Measurements from ENCODE around the gene KPNA1. TPM values are rescaled to one million over a fixed set of nuclear protein-coding genes. Genes with fewer than 3 reads are reported as not detected.

KPNA1 gene
- total RNA-seq, 1 donor from 2014 or later = 22.4 TPM

DNA sequence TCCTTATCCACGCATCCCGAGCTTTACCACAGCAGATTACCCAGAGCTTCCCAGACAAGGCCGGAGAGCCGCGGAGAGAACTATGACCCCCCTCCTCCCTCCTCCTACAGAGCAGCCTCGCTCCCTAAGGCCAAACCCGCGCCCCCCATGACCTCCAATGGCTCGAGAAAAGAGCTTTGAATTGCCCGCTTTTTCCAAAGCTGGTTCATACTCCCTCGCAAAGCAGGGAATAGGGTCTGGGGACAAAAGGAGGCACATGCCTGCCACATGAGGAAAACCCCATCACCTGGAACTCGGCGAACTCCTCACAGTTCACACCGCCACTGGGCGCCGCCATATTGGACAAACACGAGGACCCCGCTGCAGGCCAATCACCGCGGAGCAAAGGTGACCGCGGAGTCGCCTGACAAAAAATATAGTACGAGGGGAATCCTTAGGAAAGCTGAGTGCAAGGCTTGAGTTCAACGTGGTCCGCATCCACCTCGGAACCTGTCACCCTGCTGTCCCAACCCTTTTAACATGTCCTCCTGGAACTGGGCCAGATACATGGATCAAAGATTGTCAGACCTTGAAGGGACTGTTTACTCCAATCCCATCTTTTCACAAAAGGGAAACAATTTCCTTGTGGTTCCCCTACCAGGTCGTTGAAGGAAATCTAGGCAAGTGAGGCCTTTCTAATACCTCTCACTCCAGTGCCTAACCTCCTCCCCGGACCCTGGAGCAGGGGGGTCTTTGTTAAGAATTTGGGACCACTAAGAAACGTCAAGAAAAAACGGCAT is 131.7 kb downstream of the KPNA1 start, which contains the start of gene MIX23:
Gene MIX23, minus strand, starts transcription at position 344 of the 779 bp plus-strand sequence. Its CDS starts 7 bp downstream, at position 337.
- peaks cover 4 to 18% (median 6%) of the 10 kb centered on the region in 3 donors for H3K4me1 ChIP-seq (ENCODE audit: control insufficient read depth in 3 of 3, insufficient read depth in 3 of 3, low read length in 3 of 3)

DNA sequence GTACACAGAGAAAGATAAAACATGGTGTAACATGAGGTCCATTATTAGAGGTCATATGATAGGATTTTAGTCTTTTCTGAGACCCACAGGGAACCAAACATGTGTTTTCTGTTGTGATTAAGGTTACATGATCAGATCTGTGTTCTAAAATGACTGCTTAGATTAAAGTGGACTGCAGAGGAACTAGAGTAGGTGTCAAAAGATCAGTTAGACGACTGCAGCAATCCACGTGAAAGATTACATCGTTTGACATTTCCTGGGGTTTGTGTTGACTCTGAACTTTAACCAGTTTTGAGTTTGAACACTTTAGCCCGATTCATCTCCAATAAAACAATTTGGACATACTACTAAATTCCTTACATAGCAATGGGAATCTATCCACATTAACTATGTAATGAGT is 136.8 kb downstream of the KPNA1 start:
- no peaks in the 10 kb centered on the region for H3K36me3 ChIP-seq (ENCODE audit: control insufficient read depth in 3 of 3, insufficient read depth in 3 of 3, low read length in 3 of 3)
- H3K9me3 ChIP-seq (ENCODE audit: control insufficient read depth in 3 of 3, low read length in 3 of 3) = no peaks in the 10 kb centered on the region
- H3K27me3 ChIP-seq (ENCODE audit: control insufficient read depth in 3 of 3, insufficient read depth in 3 of 3, low read length in 3 of 3) = no peaks in the 10 kb centered on the region
- peaks cover 3 to 9% (median 4%) of the 10 kb centered on the region in 3 donors for H3K4me1 ChIP-seq (ENCODE audit: control insufficient read depth in 3 of 3, insufficient read depth in 3 of 3, low read length in 3 of 3)
- H3K27ac ChIP-seq (ENCODE audit: low read depth, low read length) = no peak overlapping the region
- H3K9ac ChIP-seq (ENCODE audit: low read depth in 1 of 3, low read length in 3 of 3) = no peak overlapping the region
- no peak overlapping the region for H3K4me3 ChIP-seq (ENCODE audit: low read length in 3 of 3)

More for the DNA sequence above, 131.7 kb downstream of the KPNA1 start, which contains the start of gene MIX23:
- peak within 1 kb of the TSS; percentile 92 for H3K27ac ChIP-seq (ENCODE audit: low read depth, low read length)
- H3K36me3 ChIP-seq (ENCODE audit: control insufficient read depth in 3 of 3, insufficient read depth in 3 of 3, low read length in 3 of 3) = no peaks in the 10 kb centered on the region
- no peaks in the 10 kb centered on the region for H3K27me3 ChIP-seq (ENCODE audit: control insufficient read depth in 3 of 3, insufficient read depth in 3 of 3, low read length in 3 of 3)
- H3K9ac ChIP-seq (ENCODE audit: low read depth in 1 of 3, low read length in 3 of 3) = peak within 1 kb of the TSS; percentile 90 to 93 (median 91)
- no peaks in the 10 kb centered on the region for H3K9me3 ChIP-seq (ENCODE audit: control insufficient read depth in 3 of 3, low read length in 3 of 3)
- H3K4me3 ChIP-seq (ENCODE audit: low read length in 3 of 3) = peak within 1 kb of the TSS; percentile 85 to 96 (median 94)

DNA sequence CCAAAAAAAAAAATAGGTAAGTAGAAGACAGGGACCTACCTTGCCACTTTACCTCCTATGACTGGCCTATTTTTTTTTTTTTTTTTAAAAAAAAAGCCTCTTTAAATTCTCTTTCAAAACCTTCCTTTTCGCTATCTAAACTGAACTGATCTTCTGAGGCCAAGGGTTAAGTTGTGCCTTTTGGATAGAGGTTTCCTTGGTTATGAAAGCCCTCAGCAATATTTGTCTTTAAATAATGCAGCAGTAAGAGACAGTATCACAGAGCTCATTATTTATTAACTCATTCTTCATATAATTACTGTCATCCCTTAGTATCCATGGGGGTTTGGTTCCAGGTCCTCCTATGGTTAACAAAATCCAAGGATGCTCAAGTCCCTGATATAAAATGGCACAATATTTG is 140.7 kb downstream of the KPNA1 start:
- no peak overlapping the region for H3K4me3 ChIP-seq (ENCODE audit: low read length in 3 of 3)
- no peaks in the 10 kb centered on the region for H3K4me1 ChIP-seq (ENCODE audit: control insufficient read depth in 3 of 3, insufficient read depth in 3 of 3, low read length in 3 of 3)
- H3K27me3 ChIP-seq (ENCODE audit: control insufficient read depth in 3 of 3, insufficient read depth in 3 of 3, low read length in 3 of 3) = no peaks in the 10 kb centered on the region
- no peak overlapping the region for H3K27ac ChIP-seq (ENCODE audit: low read depth, low read length)
- peaks cover 2 to 13% (median 11%) of the 10 kb centered on the region in 3 donors for H3K36me3 ChIP-seq (ENCODE audit: control insufficient read depth in 3 of 3, insufficient read depth in 3 of 3, low read length in 3 of 3)
- no peaks in the 10 kb centered on the region for H3K9me3 ChIP-seq (ENCODE audit: control insufficient read depth in 3 of 3, low read length in 3 of 3)
- H3K9ac ChIP-seq (ENCODE audit: low read depth in 1 of 3, low read length in 3 of 3) = no peak overlapping the region

Small RNAs within 50 kb of the gene (small RNA-seq; reads per million reads assigned to genes)
- not detected for gene AC083798.1
- gene AC096861.1 = not detected

Other genes starting within 250 kb of the KPNA1 start
- 0.52 TPM for gene CSTA, start 189.7 kb downstream of the KPNA1 start, total RNA-seq
- gene MIX23, start 131.7 kb downstream of the KPNA1 start, total RNA-seq = 27.7 TPM
- gene FAM162A, start 130.8 kb downstream of the KPNA1 start, total RNA-seq = 13.0 TPM
- 4.7 TPM for gene WDR5B, start 98.9 kb downstream of the KPNA1 start, total RNA-seq
- gene PARP9, start 49.4 kb upstream of the KPNA1 start, total RNA-seq = 15.1 TPM
- 9.9 TPM for gene DTX3L, start 49.4 kb upstream of the KPNA1 start, total RNA-seq
- gene PARP15, start 62.7 kb upstream of the KPNA1 start, total RNA-seq = 2.6 TPM
- 21.9 TPM for gene PARP14, start 165.9 kb upstream of the KPNA1 start, total RNA-seq

Measured in skeletal muscle tissue (tissue), 5 donors.